Astrocyte of the spinal cord (primary cell): ENCODE measurements around the gene GAMT.

Experiments used
- DNase-seq: peaks from one replicate; pipeline ENCODE4 v3.0.0; 2011; ENCODE audit warnings: low read depth, low spot score
- H3K4me3 ChIP-seq: 2 replicates; pipeline ENCODE4 v1.5.1; 2011; ENCODE audit warnings: low read depth, mild to moderate bottlenecking, low read length, moderate library complexity
- in situ Hi-C: cut with HindIII; loops from 2 replicates; pipeline ENCODE4 v1.10.0; 2017; ENCODE audit warnings: low sequenced_read_pairs
- TF ChIP-seq, protein P1 (sequence below): IDR thresholded peaks from 2 replicates; pipeline ENCODE4 v1.5.1; 2012; ENCODE audit warnings: low read depth, mild to moderate bottlenecking, low read length, inconsistent platforms

The GAMT gene

DNA sequence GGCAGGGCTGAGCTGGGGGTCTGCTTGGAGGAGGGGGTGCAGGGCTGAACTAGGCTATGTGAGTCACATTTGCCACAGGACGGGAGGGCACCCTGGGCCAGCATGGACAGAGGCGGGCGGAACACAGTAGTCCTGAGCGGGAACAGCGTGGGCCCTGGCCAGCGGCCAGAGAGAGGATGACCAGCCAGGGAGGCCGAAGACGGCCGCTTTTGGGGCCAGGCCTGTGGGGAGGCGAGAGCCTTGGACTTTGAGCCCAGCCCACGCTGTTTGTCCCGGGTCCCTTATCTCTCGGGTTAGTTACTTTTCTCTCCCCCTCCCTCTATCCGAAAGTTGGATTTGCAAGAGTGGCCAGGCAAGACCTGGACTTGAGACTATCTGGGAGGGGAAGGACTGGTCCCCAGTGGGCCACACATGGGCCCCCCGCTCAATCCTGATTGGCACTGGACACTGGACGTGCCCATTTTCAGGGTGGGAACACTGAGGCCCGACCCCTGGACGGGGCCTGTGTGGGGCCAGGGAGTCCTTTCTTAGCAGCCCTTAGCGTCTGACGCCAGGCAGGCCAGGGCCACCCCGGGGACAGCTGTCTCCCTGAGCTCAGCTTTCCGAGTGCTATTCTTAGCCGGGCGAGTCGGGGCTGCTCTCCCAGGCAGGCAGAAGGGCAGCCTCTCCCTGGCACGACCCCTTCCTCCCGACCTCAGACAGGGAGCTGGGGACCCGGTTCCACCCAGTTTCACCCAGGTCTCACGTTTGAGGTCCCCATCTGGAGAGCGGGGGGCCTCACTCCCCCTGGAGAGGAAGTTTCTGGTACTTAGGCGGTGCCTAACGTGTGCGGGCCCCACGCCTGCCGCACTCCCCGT, 833 bp downstream of the GAMT start:
- TF ChIP-seq, protein P1, sequence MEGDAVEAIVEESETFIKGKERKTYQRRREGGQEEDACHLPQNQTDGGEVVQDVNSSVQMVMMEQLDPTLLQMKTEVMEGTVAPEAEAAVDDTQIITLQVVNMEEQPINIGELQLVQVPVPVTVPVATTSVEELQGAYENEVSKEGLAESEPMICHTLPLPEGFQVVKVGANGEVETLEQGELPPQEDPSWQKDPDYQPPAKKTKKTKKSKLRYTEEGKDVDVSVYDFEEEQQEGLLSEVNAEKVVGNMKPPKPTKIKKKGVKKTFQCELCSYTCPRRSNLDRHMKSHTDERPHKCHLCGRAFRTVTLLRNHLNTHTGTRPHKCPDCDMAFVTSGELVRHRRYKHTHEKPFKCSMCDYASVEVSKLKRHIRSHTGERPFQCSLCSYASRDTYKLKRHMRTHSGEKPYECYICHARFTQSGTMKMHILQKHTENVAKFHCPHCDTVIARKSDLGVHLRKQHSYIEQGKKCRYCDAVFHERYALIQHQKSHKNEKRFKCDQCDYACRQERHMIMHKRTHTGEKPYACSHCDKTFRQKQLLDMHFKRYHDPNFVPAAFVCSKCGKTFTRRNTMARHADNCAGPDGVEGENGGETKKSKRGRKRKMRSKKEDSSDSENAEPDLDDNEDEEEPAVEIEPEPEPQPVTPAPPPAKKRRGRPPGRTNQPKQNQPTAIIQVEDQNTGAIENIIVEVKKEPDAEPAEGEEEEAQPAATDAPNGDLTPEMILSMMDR, result no peak
- peak overlapping the region; percentile 51 for H3K4me3 ChIP-seq
- in situ Hi-C loops, result no loop called here
- no peak for DNase-seq

DNA sequence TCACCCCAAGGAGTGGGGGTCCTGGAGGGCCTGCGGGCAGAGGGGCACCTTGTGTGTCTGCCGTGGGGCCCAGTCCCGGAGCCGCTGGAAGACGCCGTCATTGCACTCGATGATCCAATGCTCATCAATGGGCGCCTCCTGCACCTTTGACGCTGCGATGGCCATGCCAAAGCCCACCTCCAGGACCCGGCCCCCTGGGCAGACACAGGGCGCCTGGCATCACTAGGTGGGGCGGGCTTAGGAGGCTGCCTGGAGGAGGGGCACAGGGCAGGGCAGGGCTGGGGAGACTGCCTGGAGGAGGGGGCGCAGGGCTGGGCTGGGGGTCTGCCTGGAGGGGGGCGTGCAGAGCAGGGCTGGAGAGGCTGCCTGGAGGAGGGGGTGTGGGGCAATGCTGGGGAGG, 1.6 kb downstream of the GAMT start:
- in situ Hi-C loops, result no loop called here
- DNase-seq, result no peak
- TF ChIP-seq, protein P1, result no peak
- no peak overlapping the region for H3K4me3 ChIP-seq

DNA sequence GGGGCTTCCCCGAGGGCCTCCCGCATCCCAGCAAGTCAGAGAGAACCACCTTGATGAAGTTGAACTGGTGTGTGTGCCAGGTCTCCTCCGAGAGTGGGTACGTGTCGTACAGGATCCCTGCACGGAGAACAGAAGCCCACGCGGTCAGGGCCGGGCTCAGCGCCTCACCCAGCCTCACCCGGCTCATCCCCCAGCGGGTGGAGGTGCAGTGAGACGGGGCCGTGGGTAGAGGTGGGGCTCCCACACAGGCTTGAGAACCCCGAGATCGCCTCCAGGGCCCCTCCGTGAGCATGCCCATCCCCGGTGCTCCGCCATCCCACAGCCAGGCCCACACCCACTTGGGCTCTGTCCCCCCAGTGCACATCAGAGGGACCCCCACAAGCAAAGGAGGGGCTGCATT, 2.3 kb downstream of the GAMT start:
- TF ChIP-seq, protein P1, result no peak
- no peak overlapping the region for H3K4me3 ChIP-seq

DNA sequence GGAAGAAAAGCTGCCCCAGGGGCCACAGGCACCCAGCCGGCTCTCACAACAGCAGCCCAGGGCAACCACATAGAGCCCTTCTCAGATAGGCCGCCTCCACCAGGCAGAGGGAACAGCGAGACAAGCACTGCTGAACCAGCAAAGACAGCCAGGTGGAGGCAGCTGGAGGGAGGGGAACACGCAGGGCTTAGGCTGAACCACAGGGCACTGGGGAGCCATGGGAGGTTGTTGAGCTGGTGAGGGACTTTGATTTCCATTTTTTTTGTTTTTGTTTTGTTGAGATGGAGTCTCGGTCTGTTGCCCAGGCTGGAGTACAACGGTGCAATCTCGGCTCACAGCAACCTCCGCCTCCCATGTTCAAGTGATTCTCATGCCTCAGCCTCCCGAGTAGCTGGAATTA, 3.5 kb downstream of the GAMT start:
- in situ Hi-C loops, result no loop called here
- DNase-seq, result no peak
- TF ChIP-seq, protein P1, result no peak
- H3K4me3 ChIP-seq, result no peak overlapping the region

More for the DNA sequence above, 2.3 kb downstream of the GAMT start:
- in situ Hi-C loops, result no loop called here
- no peak for DNase-seq

DNA sequence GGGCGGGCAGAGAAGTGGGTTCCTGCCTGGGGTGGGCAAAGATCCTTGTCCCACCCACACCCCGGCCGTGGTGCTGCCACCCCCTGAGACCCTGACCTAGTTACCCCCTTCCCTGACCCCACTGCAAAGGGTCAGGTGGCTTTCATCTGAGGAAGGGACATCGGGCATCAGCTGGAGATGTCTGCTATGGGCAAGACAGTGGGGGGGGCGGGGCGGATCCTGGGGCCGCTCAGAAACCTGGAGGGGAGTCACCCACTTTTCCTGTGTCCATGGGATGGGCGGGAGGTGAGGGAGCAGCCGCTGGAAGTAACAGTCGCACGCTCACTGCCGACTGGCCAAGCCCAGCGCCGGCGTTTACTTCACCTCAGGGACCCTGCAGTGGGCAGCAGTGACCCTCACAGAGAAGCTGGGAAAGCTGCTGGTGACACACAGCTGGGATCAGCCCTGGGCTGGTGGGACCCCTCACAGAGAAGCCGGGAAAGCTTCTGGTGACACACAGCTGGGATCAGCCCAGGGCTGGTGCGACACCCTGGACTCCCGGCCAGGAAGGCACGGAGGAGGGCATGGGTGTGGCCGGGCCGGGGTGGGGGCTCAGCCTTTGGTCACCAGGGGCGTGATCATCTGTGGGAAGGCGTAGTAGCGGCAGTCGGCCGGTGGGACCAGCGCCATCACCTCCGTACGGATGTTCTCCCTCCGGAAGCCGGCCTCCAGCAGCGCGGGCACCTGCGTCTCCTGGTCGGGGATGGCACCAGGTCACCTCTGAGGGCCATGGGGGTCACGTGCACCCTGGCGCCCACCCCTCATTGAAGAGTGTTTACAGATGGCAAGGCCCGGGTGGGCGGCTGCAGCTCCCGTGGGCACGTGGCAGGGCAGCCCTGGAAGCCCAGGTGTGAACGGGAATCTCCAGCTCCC, 4.3 kb downstream of the GAMT start:
- no peak overlapping the region for H3K4me3 ChIP-seq
- no peak for DNase-seq
- in situ Hi-C loops, result no loop called here
- TF ChIP-seq, protein P1, result no peak

DNA sequence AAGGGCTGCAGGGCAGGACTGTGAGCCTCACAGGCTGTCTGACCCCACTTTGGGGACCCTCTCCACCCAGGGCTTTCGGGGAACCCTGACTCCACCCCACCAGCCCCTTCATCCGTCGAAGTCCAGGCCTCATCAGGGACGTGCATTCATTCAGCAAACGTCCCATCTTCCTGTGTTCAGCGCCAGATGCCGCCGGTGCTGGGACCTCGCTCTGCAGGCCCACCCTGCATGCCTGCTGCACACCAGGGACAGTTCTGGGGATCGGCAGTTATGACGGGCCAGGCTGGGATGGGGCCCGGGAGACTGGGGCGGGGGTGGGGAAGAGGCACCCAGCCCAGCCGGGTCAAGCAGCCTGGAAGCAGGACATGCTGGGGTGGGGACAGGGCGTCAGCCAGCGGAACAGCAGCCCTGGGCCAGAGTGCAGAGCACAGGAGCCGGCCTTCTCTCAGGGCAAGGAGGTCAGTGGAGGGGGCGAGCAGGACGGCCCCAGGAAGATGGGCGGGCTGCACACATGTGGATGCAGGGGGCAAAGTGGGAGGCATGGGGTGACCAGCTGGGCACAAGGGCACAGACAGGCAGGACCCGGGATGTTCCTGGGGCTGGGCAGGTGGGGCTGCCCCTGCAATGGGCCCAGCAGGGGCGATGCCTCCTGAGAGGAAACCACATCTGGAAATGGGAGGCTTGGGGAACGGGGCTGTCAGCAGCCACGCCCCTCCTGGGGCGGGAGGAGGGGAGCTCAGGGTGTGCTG, 5.1 kb downstream of the GAMT start:
- no peak for DNase-seq
- in situ Hi-C loops, result no loop called here
- no peak overlapping the region for H3K4me3 ChIP-seq
- TF ChIP-seq, protein P1, result no peak
